Natural killer cell (primary cell): ENCODE results near the gene SPECC1L. TPM values are rescaled to one million over a fixed set of nuclear protein-coding genes. Genes with fewer than 3 reads are reported as not detected.

Experiments used
- ATAC-seq, 3 donors: fragments of 150-1000 bp in 2 of 3; fragments of 200-7000 bp in 1 of 3; cut with Tn5 transposase; 1 replicate in 1 of 3; 2 replicates in 2 of 3; pipeline ENCODE4 v1.10.0; 2021; ENCODE audit warnings: mild to moderate bottlenecking in 2 of 3, moderate library complexity in 2 of 3
- DNase-seq, 2 donors: peaks; one replicate each; pipeline versions ENCODE4 v3.0.0 to v3.0.0-alpha.2; 2013 to 2021; ENCODE audit warnings: mixed read lengths in 1 of 2
- H3K27ac ChIP-seq: one replicate; pipeline ENCODE4 v1.5.1; 2013; ENCODE audit warnings: mild to moderate bottlenecking, low read length
- H3K27me3 ChIP-seq: one replicate; pipeline ENCODE4 v1.6.1; 2013; ENCODE audit warnings: low read length; ENCODE audit not compliant: control insufficient read depth, insufficient read depth
- H3K36me3 ChIP-seq: one replicate; pipeline ENCODE4 v1.6.1; 2013; ENCODE audit warnings: low read length; ENCODE audit not compliant: control insufficient read depth, insufficient read depth
- H3K4me1 ChIP-seq: one replicate; pipeline ENCODE4 v1.6.1; 2013; ENCODE audit warnings: low read length; ENCODE audit not compliant: control insufficient read depth, insufficient read depth
- H3K4me3 ChIP-seq: one replicate; pipeline ENCODE4 v1.5.1; 2013; ENCODE audit warnings: low read length
- H3K9me3 ChIP-seq: one replicate; pipeline ENCODE4 v1.6.1; 2013; ENCODE audit warnings: low read length; ENCODE audit not compliant: control insufficient read depth, insufficient read depth
- H3K27ac Mint-ChIP-seq, 2 donors: one replicate each; pipeline ENCODE4 v1.8.0; 2022; ENCODE audit warnings: mild to moderate bottlenecking in 2 of 2, mixed read lengths in 2 of 2, moderate library complexity in 1 of 2
- H3K27me3 Mint-ChIP-seq, 2 donors: one replicate each; pipeline ENCODE4 v1.8.0; 2022; ENCODE audit warnings: low read depth in 2 of 2, mixed read lengths in 2 of 2
- H3K36me3 Mint-ChIP-seq: one replicate; pipeline ENCODE4 v1.8.0; 2022; ENCODE audit warnings: mixed read lengths
- H3K4me1 Mint-ChIP-seq, 2 donors: one replicate each; pipeline ENCODE4 v1.8.0; 2022; ENCODE audit warnings: mixed read lengths in 2 of 2
- H3K4me3 Mint-ChIP-seq: one replicate; pipeline ENCODE4 v1.8.0; 2022; ENCODE audit warnings: mild to moderate bottlenecking, moderate library complexity, mixed read lengths
- H3K9me3 Mint-ChIP-seq, 2 donors: one replicate each; pipeline ENCODE4 v1.8.0; 2022; ENCODE audit warnings: mixed read lengths in 2 of 2
- CTCF ChIP-seq: fragments of 200-600 bp; IDR thresholded peaks from one replicate; pipeline ENCODE4 v1.8.0; 2022; ENCODE audit warnings: antibody characterized with exemption
- WGBS: methylation state at CpG from one replicate; pipeline ENCODE4 v1.1.7; 2013; ENCODE audit warnings: missing lambda C conversion rate; ENCODE audit not compliant: insufficient coverage; 5-methylcytosine and 5-hydroxymethylcytosine counted together
- intact Hi-C: fragments of 100-400 bp; cut with micrococcal nuclease; formaldehyde crosslinking; loops from one replicate; pipeline ENCODE4 v1.14.2; 2022
- total RNA-seq, 4 donors: library from RNA; stranded (reverse); fragments of 120-200 nt in 1 of 4; gene quantifications; one replicate each; pipeline versions ENCODE4 v1.2.3 to v1.2.4, GENCODE V29; 2013 to 2022

The SPECC1L gene
- total RNA-seq, 3 donors from 2014 or later (not counting 1 experiment from before 2014, with no cell fraction given): 46.1 to 52.9 (median 48.5) TPM

DNA sequence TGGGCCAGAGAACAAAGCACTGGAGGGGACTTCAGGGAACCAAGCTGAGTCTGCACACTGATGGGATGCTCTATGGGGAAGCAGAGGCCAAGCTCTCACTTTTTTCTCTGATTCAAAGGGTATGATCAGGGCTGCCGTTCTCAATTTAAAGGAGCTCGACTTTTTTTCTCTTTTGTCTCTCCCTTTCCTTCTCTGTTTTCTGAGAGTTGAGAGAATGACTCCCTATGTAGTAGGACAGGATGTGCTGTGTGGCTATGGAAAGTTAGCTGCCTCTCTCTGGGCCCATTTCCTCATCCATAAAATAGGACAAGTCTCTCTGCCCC lies 164.7 kb downstream of the SPECC1L start:
- no peaks in the 10 kb centered on the region for H3K36me3 Mint-ChIP-seq
- Histone ChIP-seq H3K4me1 (peaks cover 84% of the 10 kb centered on the region), H3K4me3 (no peak overlapping the region), H3K9me3 (no peaks in the 10 kb centered on the region), H3K36me3 (no peaks in the 10 kb centered on the region), H3K27ac (peak overlapping the region; percentile 93), H3K27me3 (no peaks in the 10 kb centered on the region)
- H3K4me1 Mint-ChIP-seq: peaks cover 28 to 50% of the 10 kb centered on the region in 2 donors
- WGBS: 86% methylated on average over 1 of the region's 2 CpGs
- intact Hi-C loops: no loop called here
- no peak for ATAC-seq
- no peak for DNase-seq
- H3K27ac Mint-ChIP-seq: peak overlapping the region; percentile 91 to 93
- H3K4me3 Mint-ChIP-seq: peak overlapping the region; percentile 40
- H3K9me3 Mint-ChIP-seq: no peaks in the 10 kb centered on the region
- no peaks in the 10 kb centered on the region for H3K27me3 Mint-ChIP-seq
- no peak for TF ChIP-seq CTCF

DNA sequence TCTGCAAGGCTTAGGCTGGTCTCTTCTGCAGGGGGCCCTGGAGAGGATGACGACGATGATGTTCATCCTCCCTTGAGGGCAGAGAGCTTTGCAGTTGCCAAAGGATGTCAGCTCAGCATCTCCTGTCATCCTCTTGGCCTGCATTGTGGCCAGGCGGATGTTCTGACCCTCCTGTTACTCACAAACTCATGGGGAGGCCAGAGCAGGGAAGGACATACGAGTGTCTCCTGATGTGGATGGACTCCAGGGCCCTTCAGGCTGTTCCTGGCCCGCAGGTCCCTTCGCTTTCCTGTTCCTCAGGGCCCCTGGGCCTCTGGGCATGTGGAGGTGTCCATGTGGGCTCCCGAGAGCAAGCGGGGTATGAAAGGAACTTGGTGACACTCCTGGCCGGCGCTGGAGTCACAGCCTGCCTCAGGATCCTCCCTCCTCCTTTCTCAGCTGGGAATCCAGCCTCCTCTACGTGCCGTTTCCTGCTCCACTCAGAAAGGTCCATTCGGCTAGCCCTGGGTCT lies 165.3 kb downstream of the SPECC1L start:
- Histone ChIP-seq H3K4me3 (no peak overlapping the region), H3K27me3 (no peaks in the 10 kb centered on the region), H3K4me1 (peaks cover 82% of the 10 kb centered on the region), H3K9me3 (no peaks in the 10 kb centered on the region), H3K27ac (peak overlapping the region; percentile 93), H3K36me3 (peaks cover under 1% of the 10 kb centered on the region)
- no peak for TF ChIP-seq CTCF
- H3K27ac Mint-ChIP-seq: peak overlapping the region; percentile 91 to 93
- no peaks in the 10 kb centered on the region for H3K27me3 Mint-ChIP-seq
- DNase-seq (no peak), ATAC-seq (no peak)
- H3K4me3 Mint-ChIP-seq: no peak overlapping the region
- H3K36me3 Mint-ChIP-seq: no peaks in the 10 kb centered on the region
- H3K4me1 Mint-ChIP-seq: peaks cover 28 to 50% of the 10 kb centered on the region in 2 donors
- intact Hi-C loops: no loop called here
- 94% methylated on average over 13 of the region's 13 CpGs for WGBS
- H3K9me3 Mint-ChIP-seq: no peaks in the 10 kb centered on the region

DNA sequence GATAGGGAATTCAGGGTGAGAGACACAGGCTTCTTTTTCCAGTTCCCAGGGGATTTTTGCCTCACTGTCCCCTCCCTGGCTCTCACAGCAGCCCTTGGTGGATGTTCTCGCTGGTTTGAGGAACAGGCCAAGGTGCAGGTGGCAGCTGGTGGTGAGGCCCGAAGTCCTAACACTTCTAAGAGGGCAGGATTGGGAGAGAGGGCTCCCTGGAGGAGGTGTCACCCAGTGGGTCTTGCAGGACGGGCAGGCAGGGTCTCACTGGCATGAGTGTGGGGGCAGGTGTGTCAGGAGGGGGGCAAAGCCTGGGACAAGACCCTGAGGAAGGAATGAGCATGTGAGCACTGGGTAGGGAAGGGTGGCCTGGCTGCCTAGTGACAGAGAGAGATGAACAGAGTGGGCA lies 165.9 kb downstream of the SPECC1L start:
- peaks cover 28 to 46% of the 10 kb centered on the region in 2 donors for H3K4me1 Mint-ChIP-seq
- H3K27ac Mint-ChIP-seq: peak overlapping the region; percentile 50 to 93
- H3K4me3 Mint-ChIP-seq: no peak overlapping the region
- Histone ChIP-seq H3K4me3 (no peak overlapping the region), H3K9me3 (no peaks in the 10 kb centered on the region), H3K27me3 (no peaks in the 10 kb centered on the region), H3K36me3 (peaks cover 6% of the 10 kb centered on the region), H3K4me1 (peaks cover 79% of the 10 kb centered on the region), H3K27ac (peak overlapping the region; percentile 93)
- intact Hi-C loops: no loop called here
- H3K36me3 Mint-ChIP-seq: no peaks in the 10 kb centered on the region
- no peaks in the 10 kb centered on the region for H3K9me3 Mint-ChIP-seq
- no peak for DNase-seq
- 83% methylated on average over 3 of the region's 3 CpGs for WGBS
- ATAC-seq: no peak
- H3K27me3 Mint-ChIP-seq: no peaks in the 10 kb centered on the region
- TF ChIP-seq CTCF: no peak

GRCh38 chr22:24437091-24437490 lies 166.5 kb downstream of the SPECC1L start:
- peaks cover 11% of the 10 kb centered on the region for H3K36me3 ChIP-seq
- H3K4me1 Mint-ChIP-seq: peaks cover 28 to 40% of the 10 kb centered on the region in 2 donors

More at GRCh38 chr22:24437091-24437490, 166.5 kb downstream of the SPECC1L start:
- peaks cover 74% of the 10 kb centered on the region for H3K4me1 ChIP-seq
- intact Hi-C loops: no loop called here
- Mint-ChIP-seq H3K27me3 (no peaks in the 10 kb centered on the region), H3K9me3 (no peaks in the 10 kb centered on the region), H3K4me3 (no peak overlapping the region), H3K36me3 (no peaks in the 10 kb centered on the region), H3K27ac (peak overlapping the region; percentile 50 to 93)
- H3K27me3 ChIP-seq: no peaks in the 10 kb centered on the region
- 85% methylated on average over 4 of the region's 4 CpGs for WGBS
- ATAC-seq (no peak), DNase-seq (no peak)
- TF ChIP-seq CTCF: no peak
- no peaks in the 10 kb centered on the region for H3K9me3 ChIP-seq
- no peak overlapping the region for H3K4me3 ChIP-seq
- peak overlapping the region; percentile 93 for H3K27ac ChIP-seq
